Nephron progenitor cell (in vitro differentiated cells): ENCODE data around the gene CDC5L.

Source experiments
- DNase-seq: peaks from one replicate; pipeline ENCODE4 v3.0.0; 2021
- H3K27ac Mint-ChIP-seq: 2 replicates; pipeline ENCODE4 v1.8.0; 2021; ENCODE audit warnings: mild to moderate bottlenecking, moderate library complexity, mixed read lengths
- H3K27me3 Mint-ChIP-seq: 2 replicates; pipeline ENCODE4 v1.8.0; 2021; ENCODE audit warnings: mild to moderate bottlenecking, low read depth, mixed read lengths; ENCODE audit not compliant: poor library complexity
- H3K36me3 Mint-ChIP-seq: 2 replicates; pipeline ENCODE4 v1.8.0; 2021; ENCODE audit warnings: low read depth, mixed read lengths
- H3K4me1 Mint-ChIP-seq: 2 replicates; pipeline ENCODE4 v1.8.0; 2021; ENCODE audit warnings: mixed read lengths
- H3K4me3 Mint-ChIP-seq: 2 replicates; pipeline ENCODE4 v1.8.0; 2021; ENCODE audit warnings: mild to moderate bottlenecking, moderate library complexity, mixed read lengths
- H3K9me3 Mint-ChIP-seq: 2 replicates; pipeline ENCODE4 v1.8.0; 2021; ENCODE audit warnings: mild to moderate bottlenecking, moderate library complexity, mixed read lengths
- CTCF ChIP-seq: fragments of 200-600 bp; sonication (generic); IDR thresholded peaks from 2 replicates; pipeline ENCODE4 v1.5.0; 2021; ENCODE audit warnings: antibody characterized with exemption

CDC5L gene

GRCh38 chr6:44381739-44382138, 5.8 kb upstream of the CDC5L start:
- H3K36me3 Mint-ChIP-seq: no peaks in the 10 kb centered on the region
- H3K4me1 Mint-ChIP-seq: peaks cover 5% of the 10 kb centered on the region
- H3K27me3 Mint-ChIP-seq: peaks cover 3% of the 10 kb centered on the region
- TF ChIP-seq CTCF: no peak
- DNase-seq: no peak
- H3K4me3 Mint-ChIP-seq: no peak overlapping the region
- H3K9me3 Mint-ChIP-seq: no peaks in the 10 kb centered on the region
- no peak overlapping the region for H3K27ac Mint-ChIP-seq

GRCh38 chr6:44386364-44386928, 1.1 kb upstream of the CDC5L start:
- Mint-ChIP-seq H3K36me3 (peaks cover 18% of the 10 kb centered on the region), H3K27me3 (no peaks in the 10 kb centered on the region), H3K4me1 (peaks cover 39% of the 10 kb centered on the region), H3K4me3 (peak overlapping the region; percentile 96), H3K9me3 (no peaks in the 10 kb centered on the region), H3K27ac (peak overlapping the region; percentile 100)
- no peak for TF ChIP-seq CTCF
- DNase-seq: no peak

- H3K9me3 Mint-ChIP-seq: no peaks in the 10 kb centered on the region
- H3K36me3 Mint-ChIP-seq: peaks cover 23% of the 10 kb centered on the region
- peak overlapping the region; percentile 100 for H3K27ac Mint-ChIP-seq
- peak overlapping the region; percentile 96 for H3K4me3 Mint-ChIP-seq
- DNase-seq: no peak
- TF ChIP-seq CTCF: no peak
- H3K4me1 Mint-ChIP-seq: peaks cover 39% of the 10 kb centered on the region
- no peaks in the 10 kb centered on the region for H3K27me3 Mint-ChIP-seq
Measured at GRCh38 chr6:44386929-44387345, 569 bp upstream of the CDC5L start.

GRCh38 chr6:44388135-44388487, 605 bp downstream of the CDC5L start:
- peak overlapping the region; percentile 96 for H3K4me3 Mint-ChIP-seq
- no peak for TF ChIP-seq CTCF
- no peaks in the 10 kb centered on the region for H3K9me3 Mint-ChIP-seq
- DNase-seq: no peak
- peaks cover 39% of the 10 kb centered on the region for H3K4me1 Mint-ChIP-seq
- no peaks in the 10 kb centered on the region for H3K27me3 Mint-ChIP-seq
- peak overlapping the region; percentile 93 for H3K27ac Mint-ChIP-seq
- peaks cover 34% of the 10 kb centered on the region for H3K36me3 Mint-ChIP-seq

GRCh38 chr6:44388887-44389286, 1.4 kb downstream of the CDC5L start:
- no peaks in the 10 kb centered on the region for H3K9me3 Mint-ChIP-seq

More at GRCh38 chr6:44388887-44389286, 1.4 kb downstream of the CDC5L start:
- no peak for TF ChIP-seq CTCF
- DNase-seq: no peak
- peak overlapping the region; percentile 96 for H3K4me3 Mint-ChIP-seq
- peaks cover 39% of the 10 kb centered on the region for H3K4me1 Mint-ChIP-seq
- H3K36me3 Mint-ChIP-seq: peaks cover 41% of the 10 kb centered on the region
- H3K27ac Mint-ChIP-seq: peak overlapping the region; percentile 89
- peaks cover 1% of the 10 kb centered on the region for H3K27me3 Mint-ChIP-seq
